ENCODE measurements around the gene OR2AE1.
"Not testable (repeated sequence)": the region's sequence is repeated elsewhere in the genome, so short reads cannot be mapped to it uniquely, and the experiment has no call there.

DNA sequence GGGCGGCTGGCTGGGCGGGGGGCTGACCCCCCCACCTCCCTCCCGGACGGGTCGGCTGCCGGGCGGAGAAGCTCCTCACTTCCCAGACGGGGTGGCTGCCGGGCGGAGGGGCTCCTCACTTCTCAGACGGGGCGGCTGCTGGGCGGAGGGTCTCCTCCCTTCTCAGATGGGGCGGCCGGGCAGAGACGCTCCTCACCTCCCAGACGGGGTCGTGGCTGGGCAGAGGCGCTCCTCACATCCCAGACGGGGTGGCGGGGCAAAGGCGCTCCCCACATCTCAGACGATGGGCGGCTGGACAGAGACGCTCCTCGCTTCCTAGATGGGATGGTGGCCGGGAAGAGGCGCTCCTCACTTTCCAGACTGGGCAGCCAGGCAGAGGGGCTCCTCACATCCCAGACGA, 11.5 kb upstream of the OR2AE1 start:
- TF ChIP-seq, protein P1, sequence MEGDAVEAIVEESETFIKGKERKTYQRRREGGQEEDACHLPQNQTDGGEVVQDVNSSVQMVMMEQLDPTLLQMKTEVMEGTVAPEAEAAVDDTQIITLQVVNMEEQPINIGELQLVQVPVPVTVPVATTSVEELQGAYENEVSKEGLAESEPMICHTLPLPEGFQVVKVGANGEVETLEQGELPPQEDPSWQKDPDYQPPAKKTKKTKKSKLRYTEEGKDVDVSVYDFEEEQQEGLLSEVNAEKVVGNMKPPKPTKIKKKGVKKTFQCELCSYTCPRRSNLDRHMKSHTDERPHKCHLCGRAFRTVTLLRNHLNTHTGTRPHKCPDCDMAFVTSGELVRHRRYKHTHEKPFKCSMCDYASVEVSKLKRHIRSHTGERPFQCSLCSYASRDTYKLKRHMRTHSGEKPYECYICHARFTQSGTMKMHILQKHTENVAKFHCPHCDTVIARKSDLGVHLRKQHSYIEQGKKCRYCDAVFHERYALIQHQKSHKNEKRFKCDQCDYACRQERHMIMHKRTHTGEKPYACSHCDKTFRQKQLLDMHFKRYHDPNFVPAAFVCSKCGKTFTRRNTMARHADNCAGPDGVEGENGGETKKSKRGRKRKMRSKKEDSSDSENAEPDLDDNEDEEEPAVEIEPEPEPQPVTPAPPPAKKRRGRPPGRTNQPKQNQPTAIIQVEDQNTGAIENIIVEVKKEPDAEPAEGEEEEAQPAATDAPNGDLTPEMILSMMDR (conservative IDR thresholded peaks at IDR 0.05): not testable (repeated sequence)
- not testable (repeated sequence) for TF ChIP-seq EZH2 (IDR thresholded peaks at IDR 0.05; ENCODE audit: low read depth)

Data from PC-9 (cell line).